ENCODE measurements around the gene SPATA18. TPM values are rescaled to one million over a fixed set of nuclear protein-coding genes. Genes with fewer than 3 reads are reported as not detected.

SPATA18 gene
- total and polyA plus RNA-seq, 2 of the 8 experiments (the other 6 are each of a cell fraction or from before 2014, with no cell fraction given): 1.4 to 2.4 TPM

GRCh38 chr4:52142816-52143215 is 91.7 kb downstream of the SPATA18 start:
- ChIA-PET CTCF (ENCODE audit: partially characterized antibody) (no interaction called here), POLR2A (ENCODE audit: partially characterized antibody) (no interaction called here)
- no peaks in the 10 kb centered on the region for H3K79me1 ChIP-seq (ENCODE audit: low read depth, low read length)
- no peaks in the 10 kb centered on the region for H3K23me2 ChIP-seq (ENCODE audit: low read depth, low read length)
- DNase-seq (ENCODE audit: low read depth in 1 of 2, low spot score in 2 of 2) (no peak), FAIRE-seq (no peak)
- H4K20me1 ChIP-seq (replicated peaks in 1 of 2; ENCODE audit: control insufficient read depth in 1 of 2, insufficient read depth in 2 of 2, low read length in 2 of 2): no peaks in the 10 kb centered on the region
- no peak overlapping the region for H4K8ac ChIP-seq (ENCODE audit: extremely low read depth, insufficient read depth, low read length)
- H2BK15ac ChIP-seq (ENCODE audit: low read length): no peak overlapping the region
- no peak overlapping the region for H3K23ac ChIP-seq (ENCODE audit: insufficient read length)
- H3K9me3 ChIP-seq (ENCODE audit: insufficient read depth in 2 of 2, low read depth in 1 of 2, low read length in 1 of 2): no peaks in the 10 kb centered on the region
- H2AK5ac ChIP-seq (ENCODE audit: low read depth, low read length): no peak overlapping the region
- H2BK120ac ChIP-seq (replicated peaks; ENCODE audit: low read depth, low read length): no peak overlapping the region
- H3K4me3 ChIP-seq (ENCODE audit: extremely low read depth in 1 of 4, insufficient read depth in 2 of 4, low read depth in 3 of 4, low read length in 4 of 4): no peak overlapping the region
- H3K56ac ChIP-seq (replicated peaks; ENCODE audit: insufficient read length, low read depth, low read length): no peak overlapping the region
- no peaks in the 10 kb centered on the region for H3K4me1 ChIP-seq (replicated peaks in 1 of 4; ENCODE audit: control insufficient read depth in 3 of 4, insufficient read depth in 4 of 4, low read length in 3 of 4)
- H2BK12ac ChIP-seq (ENCODE audit: low read depth, low read length): no peak overlapping the region
- 89% methylated on average over 2 of the region's 2 CpGs; no CpG with 5 or more reads in 1 of the 2 experiments for WGBS, 2 experiments (ENCODE audit: extremely low coverage in 1 of 2, insufficient coverage in 1 of 2, insufficient read length in 1 of 2, insufficient replicate concordance in 2 of 2, low coverage in 1 of 2, low lambda C conversion rate in 2 of 2, missing lambda C conversion rate in 1 of 2)
- H2BK5ac ChIP-seq (ENCODE audit: low read depth, low read length): no peak overlapping the region
- H3K36me3 ChIP-seq (ENCODE audit: control insufficient read depth in 2 of 4, insufficient read depth in 4 of 4, low read length in 3 of 4): no peaks in the 10 kb centered on the region
- no peak overlapping the region for H3K9ac ChIP-seq (replicated peaks in 1 of 4; ENCODE audit: extremely low read depth in 1 of 4, low read depth in 3 of 4, low read length in 3 of 4)
- TF ChIP-seq GABPA (IDR thresholded peaks at IDR 0.05; ENCODE audit: borderline replicate concordance, insufficient read depth, low read length) (no peak), CTBP2 (IDR thresholded peaks at IDR 0.05; ENCODE audit: borderline replicate concordance, insufficient read depth, insufficient read length, low read length) (no peak), POLR2A (IDR thresholded peaks at IDR 0.05; ENCODE audit: control extremely low read depth in 1 of 2, low read depth in 2 of 2, low read length in 2 of 2) (no peak), CHD2 (IDR thresholded peaks at IDR 0.05; ENCODE audit: low read length) (no peak), EP300 (IDR thresholded peaks at IDR 0.05; ENCODE audit: borderline replicate concordance in 1 of 2, low read depth in 2 of 2, low read length in 2 of 2) (no peak)
- no peak overlapping the region for H3K14ac ChIP-seq (ENCODE audit: insufficient read length)
- no peak overlapping the region for H4K5ac ChIP-seq (ENCODE audit: insufficient read length, low read depth, low read length)
- H3K18ac ChIP-seq (ENCODE audit: extremely low read depth, low read length): no peak overlapping the region
- no peaks in the 10 kb centered on the region for H3K79me2 ChIP-seq (ENCODE audit: control insufficient read depth in 1 of 2, insufficient read depth in 2 of 2, low read length in 2 of 2)
- no peak overlapping the region for H4K91ac ChIP-seq (replicated peaks; ENCODE audit: insufficient read length, low read length)
- no peak overlapping the region for H2AFZ ChIP-seq (ENCODE audit: low read length)
- H2BK20ac ChIP-seq (ENCODE audit: low read length): no peak overlapping the region
- H3K4me2 ChIP-seq (ENCODE audit: insufficient read depth in 1 of 2, low read depth in 2 of 2, low read length in 2 of 2): no peak overlapping the region
- no peak overlapping the region for H3K27ac ChIP-seq (ENCODE audit: low read depth, low read length)
- H3K4ac ChIP-seq (replicated peaks; ENCODE audit: insufficient read length, low read depth, low read length): no peak overlapping the region
- no peaks in the 10 kb centered on the region for H3K27me3 ChIP-seq (replicated peaks in 1 of 4; ENCODE audit: control insufficient read depth in 3 of 4, extremely low read depth in 1 of 4, insufficient read depth in 3 of 4, low read length in 3 of 4)

Data from H1 (cell line).